SK-N-SH (cell line): ENCODE results near the gene PLA2G12B.

Source experiments
- EZH2phosphoT487 ChIP-seq: fragments of 200-600 bp; sonication (generic); IDR thresholded peaks from 2 replicates; pipeline ENCODE4 v1.6.1; 2017; ENCODE audit warnings: low read depth, mixed run types, mild to moderate bottlenecking, antibody characterized with exemption, moderate library complexity, borderline replicate concordance
- JUND ChIP-seq: IDR thresholded peaks from 2 replicates; pipeline ENCODE4 v1.4.0; 2012
- RXRA ChIP-seq: IDR thresholded peaks from 2 replicates; pipeline ENCODE4 v1.4.0; 2012; ENCODE audit warnings: low read depth, mild to moderate bottlenecking, borderline replicate concordance
- TF ChIP-seq, protein P1 (sequence below): fragments of 200-600 bp; sonication (generic); IDR thresholded peaks from 2 replicates; pipeline ENCODE4 v1.6.1; 2017; ENCODE audit warnings: antibody characterized with exemption, mild to moderate bottlenecking, moderate library complexity
- TF ChIP-seq, protein P2 (sequence below): IDR thresholded peaks from 2 replicates; pipeline ENCODE4 v1.4.0; 2012; ENCODE audit warnings: low read depth, borderline replicate concordance

DNA sequence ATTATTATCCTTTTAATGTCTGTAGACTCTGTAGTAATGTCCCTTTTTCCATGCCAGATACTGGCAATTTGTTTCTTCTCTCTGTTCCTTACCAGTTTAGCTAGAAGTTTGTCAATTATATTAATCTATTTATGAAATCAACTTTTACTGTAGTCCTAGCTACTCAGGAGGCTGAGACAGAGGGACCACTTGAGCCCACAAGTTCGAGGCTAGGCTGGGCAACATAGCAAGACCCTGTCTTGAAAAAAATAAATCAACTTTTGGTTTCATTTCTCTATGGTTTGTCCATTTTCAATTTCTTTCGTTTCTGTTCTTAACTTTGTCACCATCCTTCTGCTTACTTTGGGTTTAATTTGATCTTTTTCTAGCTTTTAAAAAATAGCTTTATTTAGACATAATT lies 42.5 kb upstream of the PLA2G12B start:
- TF ChIP-seq, protein P1, sequence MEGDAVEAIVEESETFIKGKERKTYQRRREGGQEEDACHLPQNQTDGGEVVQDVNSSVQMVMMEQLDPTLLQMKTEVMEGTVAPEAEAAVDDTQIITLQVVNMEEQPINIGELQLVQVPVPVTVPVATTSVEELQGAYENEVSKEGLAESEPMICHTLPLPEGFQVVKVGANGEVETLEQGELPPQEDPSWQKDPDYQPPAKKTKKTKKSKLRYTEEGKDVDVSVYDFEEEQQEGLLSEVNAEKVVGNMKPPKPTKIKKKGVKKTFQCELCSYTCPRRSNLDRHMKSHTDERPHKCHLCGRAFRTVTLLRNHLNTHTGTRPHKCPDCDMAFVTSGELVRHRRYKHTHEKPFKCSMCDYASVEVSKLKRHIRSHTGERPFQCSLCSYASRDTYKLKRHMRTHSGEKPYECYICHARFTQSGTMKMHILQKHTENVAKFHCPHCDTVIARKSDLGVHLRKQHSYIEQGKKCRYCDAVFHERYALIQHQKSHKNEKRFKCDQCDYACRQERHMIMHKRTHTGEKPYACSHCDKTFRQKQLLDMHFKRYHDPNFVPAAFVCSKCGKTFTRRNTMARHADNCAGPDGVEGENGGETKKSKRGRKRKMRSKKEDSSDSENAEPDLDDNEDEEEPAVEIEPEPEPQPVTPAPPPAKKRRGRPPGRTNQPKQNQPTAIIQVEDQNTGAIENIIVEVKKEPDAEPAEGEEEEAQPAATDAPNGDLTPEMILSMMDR, result no peak
- no peak for TF ChIP-seq EZH2phosphoT487
- TF ChIP-seq, protein P2, sequence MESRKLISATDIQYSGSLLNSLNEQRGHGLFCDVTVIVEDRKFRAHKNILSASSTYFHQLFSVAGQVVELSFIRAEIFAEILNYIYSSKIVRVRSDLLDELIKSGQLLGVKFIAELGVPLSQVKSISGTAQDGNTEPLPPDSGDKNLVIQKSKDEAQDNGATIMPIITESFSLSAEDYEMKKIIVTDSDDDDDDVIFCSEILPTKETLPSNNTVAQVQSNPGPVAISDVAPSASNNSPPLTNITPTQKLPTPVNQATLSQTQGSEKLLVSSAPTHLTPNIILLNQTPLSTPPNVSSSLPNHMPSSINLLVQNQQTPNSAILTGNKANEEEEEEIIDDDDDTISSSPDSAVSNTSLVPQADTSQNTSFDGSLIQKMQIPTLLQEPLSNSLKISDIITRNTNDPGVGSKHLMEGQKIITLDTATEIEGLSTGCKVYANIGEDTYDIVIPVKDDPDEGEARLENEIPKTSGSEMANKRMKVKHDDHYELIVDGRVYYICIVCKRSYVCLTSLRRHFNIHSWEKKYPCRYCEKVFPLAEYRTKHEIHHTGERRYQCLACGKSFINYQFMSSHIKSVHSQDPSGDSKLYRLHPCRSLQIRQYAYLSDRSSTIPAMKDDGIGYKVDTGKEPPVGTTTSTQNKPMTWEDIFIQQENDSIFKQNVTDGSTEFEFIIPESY, result no peak
- no peak for TF ChIP-seq JUND
- no peak for TF ChIP-seq RXRA
